ENCODE measurements around the gene GNG4. TPM values are rescaled to one million over a fixed set of nuclear protein-coding genes. Genes with fewer than 3 reads are reported as not detected.

Gene GNG4
- total RNA-seq, 2 donors from 2014 or later = 13.5 to 14.2 TPM

GRCh38 chr1:235533476-235534168 lies 116.0 kb downstream of the GNG4 start:
- Mint-ChIP-seq H3K27ac (no peak overlapping the region), H3K4me1 (no peaks in the 10 kb centered on the region), H3K9me3 (no peaks in the 10 kb centered on the region), H3K4me3 (no peak overlapping the region), H3K36me3 (ENCODE audit: low read depth) (no peaks in the 10 kb centered on the region), H3K27me3 (ENCODE audit: insufficient read depth) (no peaks in the 10 kb centered on the region)
- no peak overlapping the region for H3K4me3 ChIP-seq (ENCODE audit: low read length)
- no peak for DNase-seq
- H3K27ac ChIP-seq (ENCODE audit: low read depth, low read length) = no peak overlapping the region
- no peaks in the 10 kb centered on the region for H3K9me3 ChIP-seq (ENCODE audit: control insufficient read depth, low read length)
- no peaks in the 10 kb centered on the region for H3K27me3 ChIP-seq (ENCODE audit: control insufficient read depth, insufficient read depth, low read length, poor library complexity, severe bottlenecking)
- H3K36me3 ChIP-seq (ENCODE audit: control insufficient read depth, insufficient read depth, low read length) = no peaks in the 10 kb centered on the region
- no peak overlapping the region for H3K9ac ChIP-seq (ENCODE audit: extremely low read depth, low read length, poor library complexity, severe bottlenecking)
- no peaks in the 10 kb centered on the region for H3K4me1 ChIP-seq (ENCODE audit: control insufficient read depth, insufficient read depth, low read length)
- TF ChIP-seq CTCF (conservative IDR thresholded peaks at IDR 0.05) = no peak
- WGBS, 2 experiments (ENCODE audit: insufficient coverage in 1 of 2, insufficient read length in 1 of 2) = 93 to 94% methylated on average over 3 to 6 of the region's 8 CpGs

GRCh38 chr1:235532360-235532759 lies 117.2 kb downstream of the GNG4 start:
- H3K27ac ChIP-seq (ENCODE audit: low read depth, low read length) = no peak overlapping the region
- no peaks in the 10 kb centered on the region for H3K36me3 ChIP-seq (ENCODE audit: control insufficient read depth, insufficient read depth, low read length)
- Mint-ChIP-seq H3K36me3 (ENCODE audit: low read depth) (no peaks in the 10 kb centered on the region), H3K4me3 (no peak overlapping the region), H3K27ac (no peak overlapping the region), H3K9me3 (no peaks in the 10 kb centered on the region), H3K4me1 (peaks cover under 1% of the 10 kb centered on the region), H3K27me3 (ENCODE audit: insufficient read depth) (no peaks in the 10 kb centered on the region)
- no peak overlapping the region for H3K9ac ChIP-seq (ENCODE audit: extremely low read depth, low read length, poor library complexity, severe bottlenecking)
- 65 to 95% methylated on average over 1 to 2 of the region's 2 CpGs for WGBS, 2 experiments (ENCODE audit: insufficient coverage in 1 of 2, insufficient read length in 1 of 2)
- no peaks in the 10 kb centered on the region for H3K9me3 ChIP-seq (ENCODE audit: control insufficient read depth, low read length)
- no peak for DNase-seq
- no peaks in the 10 kb centered on the region for H3K4me1 ChIP-seq (ENCODE audit: control insufficient read depth, insufficient read depth, low read length)
- H3K4me3 ChIP-seq (ENCODE audit: low read length) = no peak overlapping the region
- no peaks in the 10 kb centered on the region for H3K27me3 ChIP-seq (ENCODE audit: control insufficient read depth, insufficient read depth, low read length, poor library complexity, severe bottlenecking)
- no peak for TF ChIP-seq CTCF (conservative IDR thresholded peaks at IDR 0.05)

- H3K9me3 Mint-ChIP-seq = no peaks in the 10 kb centered on the region
- TF ChIP-seq CTCF (conservative IDR thresholded peaks at IDR 0.05) = no peak
- H3K4me1 Mint-ChIP-seq = peaks cover 3% of the 10 kb centered on the region
- H3K27ac Mint-ChIP-seq = peak overlapping the region; percentile 55
- H3K9ac ChIP-seq (ENCODE audit: extremely low read depth, low read length, poor library complexity, severe bottlenecking) = peak overlapping the region; percentile 7
- H3K27me3 Mint-ChIP-seq (ENCODE audit: insufficient read depth) = no peaks in the 10 kb centered on the region
- H3K27ac ChIP-seq (ENCODE audit: low read depth, low read length) = no peak overlapping the region
- no peaks in the 10 kb centered on the region for H3K36me3 Mint-ChIP-seq (ENCODE audit: low read depth)
- H3K4me1 ChIP-seq (ENCODE audit: control insufficient read depth, insufficient read depth, low read length) = no peaks in the 10 kb centered on the region
- peak; percentile 55 for DNase-seq
- H3K27me3 ChIP-seq (ENCODE audit: control insufficient read depth, insufficient read depth, low read length, poor library complexity, severe bottlenecking) = no peaks in the 10 kb centered on the region
- no peak overlapping the region for H3K4me3 ChIP-seq (ENCODE audit: low read length)
- no peaks in the 10 kb centered on the region for H3K9me3 ChIP-seq (ENCODE audit: control insufficient read depth, low read length)
- 92 to 94% methylated on average over 4 of the region's 4 CpGs for WGBS, 2 experiments (ENCODE audit: insufficient coverage in 1 of 2, insufficient read length in 1 of 2)
- no peaks in the 10 kb centered on the region for H3K36me3 ChIP-seq (ENCODE audit: control insufficient read depth, insufficient read depth, low read length)
- no peak overlapping the region for H3K4me3 Mint-ChIP-seq
These were observed 122.3 kb downstream of the GNG4 start for GRCh38 chr1:235527196-235527814.
